ENCODE data around the gene SPATA18. TPM values are rescaled to one million over a fixed set of nuclear protein-coding genes. Genes with fewer than 3 reads are reported as not detected.

SPATA18 gene
- polyA plus RNA-seq, 1 donor from 2014 or later = 0.09 TPM

GRCh38 chr4:52105276-52105675 is 54.2 kb downstream of the SPATA18 start:
- no peaks in the 10 kb centered on the region for H3K9me2 ChIP-seq (ENCODE audit: insufficient read depth, low read length)
- no peak overlapping the region for H3K27ac ChIP-seq (ENCODE audit: low read length)
- no peak overlapping the region for H3K4me3 ChIP-seq (ENCODE audit: low read length)
- no peak overlapping the region for H2AFZ ChIP-seq (ENCODE audit: low read depth, low read length)
- no peaks in the 10 kb centered on the region for H3F3A ChIP-seq (ENCODE audit: insufficient read depth, low read length, poor library complexity, severe bottlenecking)
- H4K20me1 ChIP-seq (ENCODE audit: insufficient read depth) = no peaks in the 10 kb centered on the region
- no peak overlapping the region for H3K4me2 ChIP-seq (ENCODE audit: low read length)
- H3K9me3 ChIP-seq (ENCODE audit: low read length) = no peaks in the 10 kb centered on the region
- no peaks in the 10 kb centered on the region for H3K27me3 ChIP-seq (ENCODE audit: insufficient read depth, low read depth, low read length)
- TF ChIP-seq MXI1 (conservative IDR thresholded peaks at IDR 0.05; ENCODE audit: poor library complexity, severe bottlenecking) (no peak), EP300 (conservative IDR thresholded peaks at IDR 0.05; ENCODE audit: poor library complexity, severe bottlenecking) (no peak), TAF1 (IDR thresholded peaks at IDR 0.05; ENCODE audit: low read depth) (no peak), SMC3 (conservative IDR thresholded peaks at IDR 0.05; ENCODE audit: poor library complexity) (no peak), RAD21 (conservative IDR thresholded peaks at IDR 0.05) (no peak), POLR2AphosphoS5 (IDR thresholded peaks at IDR 0.05) (no peak), EZH2 (IDR thresholded peaks at IDR 0.05; ENCODE audit: borderline replicate concordance, insufficient read depth, low read length, poor library complexity, severe bottlenecking) (no peak)
- TF ChIP-seq, protein P1, sequence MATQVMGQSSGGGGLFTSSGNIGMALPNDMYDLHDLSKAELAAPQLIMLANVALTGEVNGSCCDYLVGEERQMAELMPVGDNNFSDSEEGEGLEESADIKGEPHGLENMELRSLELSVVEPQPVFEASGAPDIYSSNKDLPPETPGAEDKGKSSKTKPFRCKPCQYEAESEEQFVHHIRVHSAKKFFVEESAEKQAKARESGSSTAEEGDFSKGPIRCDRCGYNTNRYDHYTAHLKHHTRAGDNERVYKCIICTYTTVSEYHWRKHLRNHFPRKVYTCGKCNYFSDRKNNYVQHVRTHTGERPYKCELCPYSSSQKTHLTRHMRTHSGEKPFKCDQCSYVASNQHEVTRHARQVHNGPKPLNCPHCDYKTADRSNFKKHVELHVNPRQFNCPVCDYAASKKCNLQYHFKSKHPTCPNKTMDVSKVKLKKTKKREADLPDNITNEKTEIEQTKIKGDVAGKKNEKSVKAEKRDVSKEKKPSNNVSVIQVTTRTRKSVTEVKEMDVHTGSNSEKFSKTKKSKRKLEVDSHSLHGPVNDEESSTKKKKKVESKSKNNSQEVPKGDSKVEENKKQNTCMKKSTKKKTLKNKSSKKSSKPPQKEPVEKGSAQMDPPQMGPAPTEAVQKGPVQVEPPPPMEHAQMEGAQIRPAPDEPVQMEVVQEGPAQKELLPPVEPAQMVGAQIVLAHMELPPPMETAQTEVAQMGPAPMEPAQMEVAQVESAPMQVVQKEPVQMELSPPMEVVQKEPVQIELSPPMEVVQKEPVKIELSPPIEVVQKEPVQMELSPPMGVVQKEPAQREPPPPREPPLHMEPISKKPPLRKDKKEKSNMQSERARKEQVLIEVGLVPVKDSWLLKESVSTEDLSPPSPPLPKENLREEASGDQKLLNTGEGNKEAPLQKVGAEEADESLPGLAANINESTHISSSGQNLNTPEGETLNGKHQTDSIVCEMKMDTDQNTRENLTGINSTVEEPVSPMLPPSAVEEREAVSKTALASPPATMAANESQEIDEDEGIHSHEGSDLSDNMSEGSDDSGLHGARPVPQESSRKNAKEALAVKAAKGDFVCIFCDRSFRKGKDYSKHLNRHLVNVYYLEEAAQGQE (IDR thresholded peaks at IDR 0.05; ENCODE audit: borderline replicate concordance) = no peak
- TF ChIP-seq, protein P2, sequence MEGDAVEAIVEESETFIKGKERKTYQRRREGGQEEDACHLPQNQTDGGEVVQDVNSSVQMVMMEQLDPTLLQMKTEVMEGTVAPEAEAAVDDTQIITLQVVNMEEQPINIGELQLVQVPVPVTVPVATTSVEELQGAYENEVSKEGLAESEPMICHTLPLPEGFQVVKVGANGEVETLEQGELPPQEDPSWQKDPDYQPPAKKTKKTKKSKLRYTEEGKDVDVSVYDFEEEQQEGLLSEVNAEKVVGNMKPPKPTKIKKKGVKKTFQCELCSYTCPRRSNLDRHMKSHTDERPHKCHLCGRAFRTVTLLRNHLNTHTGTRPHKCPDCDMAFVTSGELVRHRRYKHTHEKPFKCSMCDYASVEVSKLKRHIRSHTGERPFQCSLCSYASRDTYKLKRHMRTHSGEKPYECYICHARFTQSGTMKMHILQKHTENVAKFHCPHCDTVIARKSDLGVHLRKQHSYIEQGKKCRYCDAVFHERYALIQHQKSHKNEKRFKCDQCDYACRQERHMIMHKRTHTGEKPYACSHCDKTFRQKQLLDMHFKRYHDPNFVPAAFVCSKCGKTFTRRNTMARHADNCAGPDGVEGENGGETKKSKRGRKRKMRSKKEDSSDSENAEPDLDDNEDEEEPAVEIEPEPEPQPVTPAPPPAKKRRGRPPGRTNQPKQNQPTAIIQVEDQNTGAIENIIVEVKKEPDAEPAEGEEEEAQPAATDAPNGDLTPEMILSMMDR (IDR thresholded peaks at IDR 0.05; ENCODE audit: poor library complexity, severe bottlenecking) = no peak
- H3K36me3 ChIP-seq (ENCODE audit: insufficient read depth, low read length) = no peaks in the 10 kb centered on the region
- H3K9ac ChIP-seq (ENCODE audit: low read length) = no peak overlapping the region
- no peaks in the 10 kb centered on the region for H3K79me2 ChIP-seq (replicated peaks; ENCODE audit: insufficient read depth, low read length)

GRCh38 chr4:52106191-52106590 is 55.1 kb downstream of the SPATA18 start:
- no peak overlapping the region for H2AFZ ChIP-seq (ENCODE audit: low read depth, low read length)
- no peak overlapping the region for H3K4me2 ChIP-seq (ENCODE audit: low read length)
- no peaks in the 10 kb centered on the region for H3K79me2 ChIP-seq (replicated peaks; ENCODE audit: insufficient read depth, low read length)
- no peaks in the 10 kb centered on the region for H3K36me3 ChIP-seq (ENCODE audit: insufficient read depth, low read length)
- H3K9me2 ChIP-seq (ENCODE audit: insufficient read depth, low read length) = no peaks in the 10 kb centered on the region
- H3F3A ChIP-seq (ENCODE audit: insufficient read depth, low read length, poor library complexity, severe bottlenecking) = no peaks in the 10 kb centered on the region
- H3K9ac ChIP-seq (ENCODE audit: low read length) = no peak overlapping the region
- no peaks in the 10 kb centered on the region for H3K9me3 ChIP-seq (ENCODE audit: low read length)
- no peaks in the 10 kb centered on the region for H4K20me1 ChIP-seq (ENCODE audit: insufficient read depth)
- TF ChIP-seq POLR2AphosphoS5 (IDR thresholded peaks at IDR 0.05) = no peak
- no peak for TF ChIP-seq EP300 (conservative IDR thresholded peaks at IDR 0.05; ENCODE audit: poor library complexity, severe bottlenecking)
- no peak for TF ChIP-seq RAD21 (conservative IDR thresholded peaks at IDR 0.05)
- TF ChIP-seq, protein P1 (IDR thresholded peaks at IDR 0.05; ENCODE audit: borderline replicate concordance) = no peak
- H3K27me3 ChIP-seq (ENCODE audit: insufficient read depth, low read depth, low read length) = no peaks in the 10 kb centered on the region
- no peak overlapping the region for H3K27ac ChIP-seq (ENCODE audit: low read length)
- no peak overlapping the region for H3K4me3 ChIP-seq (ENCODE audit: low read length)

All from neural cell (in vitro differentiated cells).